ENCODE data around the gene RBM28.

DNA sequence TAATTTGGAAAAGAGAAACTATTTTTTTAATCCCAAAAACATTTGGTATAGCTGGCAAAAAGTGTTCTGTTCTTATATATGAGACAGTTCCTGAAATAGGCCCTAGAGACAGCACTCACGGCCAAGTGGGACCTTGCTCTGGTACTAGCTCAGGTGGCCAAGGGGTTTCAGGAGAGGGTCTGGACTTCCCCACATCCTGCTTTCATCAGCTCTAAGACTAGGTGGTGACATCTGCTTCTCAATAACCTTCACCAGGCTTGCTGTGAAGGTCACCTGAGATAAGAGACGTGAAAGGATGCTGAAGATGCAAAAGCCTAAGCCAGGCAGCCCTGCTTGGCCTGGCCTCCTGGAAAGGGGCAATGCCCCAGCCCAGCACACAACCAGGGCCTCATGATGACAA lies 40.6 kb downstream of the RBM28 start:
- TF ChIP-seq, protein P1, sequence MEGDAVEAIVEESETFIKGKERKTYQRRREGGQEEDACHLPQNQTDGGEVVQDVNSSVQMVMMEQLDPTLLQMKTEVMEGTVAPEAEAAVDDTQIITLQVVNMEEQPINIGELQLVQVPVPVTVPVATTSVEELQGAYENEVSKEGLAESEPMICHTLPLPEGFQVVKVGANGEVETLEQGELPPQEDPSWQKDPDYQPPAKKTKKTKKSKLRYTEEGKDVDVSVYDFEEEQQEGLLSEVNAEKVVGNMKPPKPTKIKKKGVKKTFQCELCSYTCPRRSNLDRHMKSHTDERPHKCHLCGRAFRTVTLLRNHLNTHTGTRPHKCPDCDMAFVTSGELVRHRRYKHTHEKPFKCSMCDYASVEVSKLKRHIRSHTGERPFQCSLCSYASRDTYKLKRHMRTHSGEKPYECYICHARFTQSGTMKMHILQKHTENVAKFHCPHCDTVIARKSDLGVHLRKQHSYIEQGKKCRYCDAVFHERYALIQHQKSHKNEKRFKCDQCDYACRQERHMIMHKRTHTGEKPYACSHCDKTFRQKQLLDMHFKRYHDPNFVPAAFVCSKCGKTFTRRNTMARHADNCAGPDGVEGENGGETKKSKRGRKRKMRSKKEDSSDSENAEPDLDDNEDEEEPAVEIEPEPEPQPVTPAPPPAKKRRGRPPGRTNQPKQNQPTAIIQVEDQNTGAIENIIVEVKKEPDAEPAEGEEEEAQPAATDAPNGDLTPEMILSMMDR (IDR thresholded peaks at IDR 0.05), result no peak
- no peak for TF ChIP-seq TCF7L2 (IDR thresholded peaks at IDR 0.05; ENCODE audit: low read depth, low read length)
- TF ChIP-seq, protein P2, sequence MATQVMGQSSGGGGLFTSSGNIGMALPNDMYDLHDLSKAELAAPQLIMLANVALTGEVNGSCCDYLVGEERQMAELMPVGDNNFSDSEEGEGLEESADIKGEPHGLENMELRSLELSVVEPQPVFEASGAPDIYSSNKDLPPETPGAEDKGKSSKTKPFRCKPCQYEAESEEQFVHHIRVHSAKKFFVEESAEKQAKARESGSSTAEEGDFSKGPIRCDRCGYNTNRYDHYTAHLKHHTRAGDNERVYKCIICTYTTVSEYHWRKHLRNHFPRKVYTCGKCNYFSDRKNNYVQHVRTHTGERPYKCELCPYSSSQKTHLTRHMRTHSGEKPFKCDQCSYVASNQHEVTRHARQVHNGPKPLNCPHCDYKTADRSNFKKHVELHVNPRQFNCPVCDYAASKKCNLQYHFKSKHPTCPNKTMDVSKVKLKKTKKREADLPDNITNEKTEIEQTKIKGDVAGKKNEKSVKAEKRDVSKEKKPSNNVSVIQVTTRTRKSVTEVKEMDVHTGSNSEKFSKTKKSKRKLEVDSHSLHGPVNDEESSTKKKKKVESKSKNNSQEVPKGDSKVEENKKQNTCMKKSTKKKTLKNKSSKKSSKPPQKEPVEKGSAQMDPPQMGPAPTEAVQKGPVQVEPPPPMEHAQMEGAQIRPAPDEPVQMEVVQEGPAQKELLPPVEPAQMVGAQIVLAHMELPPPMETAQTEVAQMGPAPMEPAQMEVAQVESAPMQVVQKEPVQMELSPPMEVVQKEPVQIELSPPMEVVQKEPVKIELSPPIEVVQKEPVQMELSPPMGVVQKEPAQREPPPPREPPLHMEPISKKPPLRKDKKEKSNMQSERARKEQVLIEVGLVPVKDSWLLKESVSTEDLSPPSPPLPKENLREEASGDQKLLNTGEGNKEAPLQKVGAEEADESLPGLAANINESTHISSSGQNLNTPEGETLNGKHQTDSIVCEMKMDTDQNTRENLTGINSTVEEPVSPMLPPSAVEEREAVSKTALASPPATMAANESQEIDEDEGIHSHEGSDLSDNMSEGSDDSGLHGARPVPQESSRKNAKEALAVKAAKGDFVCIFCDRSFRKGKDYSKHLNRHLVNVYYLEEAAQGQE (IDR thresholded peaks at IDR 0.05; ENCODE audit: insufficient read depth in 1 of 2, low read depth in 2 of 2, low read length in 1 of 2), result no peak
- TF ChIP-seq SIN3A (IDR thresholded peaks at IDR 0.05; ENCODE audit: borderline replicate concordance, insufficient read depth, low read depth, low read length), result no peak
- TF ChIP-seq POLR2AphosphoS5 (IDR thresholded peaks at IDR 0.05; ENCODE audit: low read depth, low read length), result no peak

Measured in Panc1 (cell line).